Esophagus squamous epithelium (tissue), 5 donors: ENCODE results near the gene CD96. TPM values are rescaled to one million over a fixed set of nuclear protein-coding genes. Genes with fewer than 3 reads are reported as not detected.
A peak's percentile ranks its signal among the peaks of the same experiment; 100 is the strongest.
"Not testable (repeated sequence)": the region's sequence is repeated elsewhere in the genome, so short reads cannot be mapped to it uniquely, and the experiment has no call there.

Experiments used
- DNase-seq: peaks from one replicate; lab custom pipeline; 2025; lab: John Stamatoyannopoulos, UW
- H3K27ac ChIP-seq, 4 donors: fragments of 200-600 bp; sonication (generic); one replicate each; pipeline ENCODE4 v1.5.1; 2016 to 2019; ENCODE audit warnings: mild to moderate bottlenecking in 1 of 4
- H3K27me3 ChIP-seq, 4 donors: fragments of 200-600 bp; sonication (generic); 1 replicate in 3 of 4; 2 replicates in 1 of 4; pipeline versions ENCODE4 v1.5.1 to v1.6.0; 2017 to 2021; ENCODE audit warnings: antibody characterized with exemption in 1 of 4
- H3K36me3 ChIP-seq, 3 donors: fragments of 200-600 bp; sonication (generic); one replicate each; pipeline ENCODE4 v1.5.1; 2016 to 2019
- H3K4me1 ChIP-seq, 3 donors: fragments of 200-600 bp; sonication (generic); one replicate each; pipeline ENCODE4 v1.5.1; 2017 to 2019
- H3K4me3 ChIP-seq, 4 donors: fragments of 200-600 bp; sonication (generic); 1 replicate in 3 of 4; 2 replicates in 1 of 4; pipeline ENCODE4 v1.5.1; 2016 to 2019; ENCODE audit warnings: mild to moderate bottlenecking in 2 of 4, moderate library complexity in 1 of 4
- H3K9me3 ChIP-seq, 3 donors: fragments of 200-600 bp; sonication (generic); one replicate each; pipeline ENCODE4 v1.5.1; 2016 to 2019
- POLR2A ChIP-seq, 4 donors: fragments of 450-650 bp; IDR thresholded peaks; one replicate each; pipeline ENCODE4 v1.6.1; 2017; ENCODE audit warnings: antibody characterized with exemption in 4 of 4, mild to moderate bottlenecking in 4 of 4, moderate library complexity in 3 of 4
- WGBS, 2 donors: methylation state at CpG; one replicate each; pipeline ENCODE4 v1.1.5; 2018; 5-methylcytosine and 5-hydroxymethylcytosine counted together
- intact Hi-C: fragments of 100-400 bp; cut with DNase I; formaldehyde crosslinking; loops from one replicate; pipeline ENCODE4 v1.15.0; 2022
- total RNA-seq, 4 donors: library from RNA; depleted of rRNA; stranded (reverse); fragments of >200 nt; gene quantifications; one replicate each; pipeline ENCODE4 v1.1.0, GENCODE V29; 2016
- TF ChIP-seq, protein P1 (sequence below), 6 experiments: fragments of 450-650 bp in 4 of 6; fragments of 200-600 bp in 2 of 6; sonication (generic) in 2 of 6; IDR thresholded peaks; one replicate each; pipeline ENCODE4 v1.5.1; 2016 to 2019; ENCODE audit warnings: antibody characterized with exemption in 6 of 6, mild to moderate bottlenecking in 4 of 6, moderate library complexity in 4 of 6
- donor health status: DM: yes; HTN: yes; CAD: no.

The CD96 gene
- total RNA-seq, 4 donors from 2014 or later, result 2.4 to 6.9 (median 2.9) TPM

GRCh38 chr3:111668326-111668725 lies 126.3 kb downstream of the CD96 start:
- intact Hi-C loops, result no loop called here
- TF ChIP-seq, protein P1, sequence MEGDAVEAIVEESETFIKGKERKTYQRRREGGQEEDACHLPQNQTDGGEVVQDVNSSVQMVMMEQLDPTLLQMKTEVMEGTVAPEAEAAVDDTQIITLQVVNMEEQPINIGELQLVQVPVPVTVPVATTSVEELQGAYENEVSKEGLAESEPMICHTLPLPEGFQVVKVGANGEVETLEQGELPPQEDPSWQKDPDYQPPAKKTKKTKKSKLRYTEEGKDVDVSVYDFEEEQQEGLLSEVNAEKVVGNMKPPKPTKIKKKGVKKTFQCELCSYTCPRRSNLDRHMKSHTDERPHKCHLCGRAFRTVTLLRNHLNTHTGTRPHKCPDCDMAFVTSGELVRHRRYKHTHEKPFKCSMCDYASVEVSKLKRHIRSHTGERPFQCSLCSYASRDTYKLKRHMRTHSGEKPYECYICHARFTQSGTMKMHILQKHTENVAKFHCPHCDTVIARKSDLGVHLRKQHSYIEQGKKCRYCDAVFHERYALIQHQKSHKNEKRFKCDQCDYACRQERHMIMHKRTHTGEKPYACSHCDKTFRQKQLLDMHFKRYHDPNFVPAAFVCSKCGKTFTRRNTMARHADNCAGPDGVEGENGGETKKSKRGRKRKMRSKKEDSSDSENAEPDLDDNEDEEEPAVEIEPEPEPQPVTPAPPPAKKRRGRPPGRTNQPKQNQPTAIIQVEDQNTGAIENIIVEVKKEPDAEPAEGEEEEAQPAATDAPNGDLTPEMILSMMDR (IDR thresholded peaks at IDR 0.05), result no peak
- TF ChIP-seq POLR2A (IDR thresholded peaks at IDR 0.05), result no peak

GRCh38 chr3:111668888-111669488 lies 127.0 kb downstream of the CD96 start:
- Histone ChIP-seq H3K9me3 (peaks cover 0 to 3% (median 0%) of the 10 kb centered on the region in 3 donors), H3K4me3 (no peak overlapping the region), H3K27me3 (no peaks in the 10 kb centered on the region), H3K36me3 (no peaks in the 10 kb centered on the region), H3K27ac (no peak overlapping the region), H3K4me1 (peaks cover 0 to 17% (median 7%) of the 10 kb centered on the region in 3 donors)
- 27 to 34% methylated on average over 5 of the region's 5 CpGs for WGBS, 2 donors
- TF ChIP-seq POLR2A (IDR thresholded peaks at IDR 0.05), result no peak
- TF ChIP-seq, protein P1 (IDR thresholded peaks at IDR 0.05), result peak; percentile 45 to 86 (median 72)
- intact Hi-C loops, result no loop called here
- no peak for DNase-seq

More at GRCh38 chr3:111668326-111668725, 126.3 kb downstream of the CD96 start:
- no peak for DNase-seq
- Histone ChIP-seq H3K4me3 (no peak overlapping the region), H3K4me1 (peaks cover 0 to 11% (median under 1%) of the 10 kb centered on the region in 3 donors), H3K27ac (no peak overlapping the region), H3K27me3 (no peaks in the 10 kb centered on the region), H3K36me3 (no peaks in the 10 kb centered on the region), H3K9me3 (peaks cover 0 to 5% (median 0%) of the 10 kb centered on the region in 3 donors)

DNA sequence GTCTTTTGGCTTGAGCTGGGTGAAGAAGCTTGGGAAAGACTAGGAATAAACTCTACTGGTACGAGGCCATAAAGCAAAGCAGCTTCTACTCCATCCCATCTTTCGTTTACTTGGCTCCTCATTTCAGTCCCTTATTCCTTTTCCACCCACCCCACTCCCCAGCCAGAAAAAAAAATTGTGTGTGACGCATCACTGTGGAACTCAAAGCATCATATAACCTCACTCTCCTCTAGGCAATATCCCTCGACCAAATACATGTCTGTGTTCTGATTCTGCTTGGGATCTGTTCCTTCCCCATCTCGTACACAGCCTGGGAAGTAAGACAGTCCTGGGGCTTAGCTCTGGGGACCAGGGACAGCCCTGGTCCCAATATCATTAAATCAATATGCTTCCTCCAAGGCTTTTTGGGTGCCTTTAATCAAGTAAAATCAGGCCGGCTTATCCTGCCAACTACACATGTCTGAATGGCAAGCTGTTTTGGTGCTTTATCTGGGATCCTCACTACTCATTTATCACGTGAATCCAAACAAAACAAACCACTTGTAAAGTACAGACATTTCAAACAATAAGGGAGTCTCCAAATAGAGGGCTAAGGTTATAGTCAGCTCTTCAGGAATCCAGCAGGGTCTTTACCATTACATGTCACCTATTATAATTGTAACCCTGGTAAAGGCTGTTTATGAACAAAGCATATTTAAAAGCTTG lies 128.1 kb downstream of the CD96 start:
- Histone ChIP-seq H3K4me3 (no peak overlapping the region), H3K9me3 (no peaks in the 10 kb centered on the region), H3K27ac (no peak overlapping the region), H3K36me3 (no peaks in the 10 kb centered on the region), H3K4me1 (peaks cover 3 to 24% (median 7%) of the 10 kb centered on the region in 3 donors), H3K27me3 (no peaks in the 10 kb centered on the region)
- intact Hi-C loops, result no loop called here
- TF ChIP-seq POLR2A (IDR thresholded peaks at IDR 0.05), result no peak
- TF ChIP-seq, protein P1 (IDR thresholded peaks at IDR 0.05), result no peak
- DNase-seq, result no peak
- WGBS, 2 donors, result 70 to 72% methylated on average over 7 of the region's 7 CpGs

DNA sequence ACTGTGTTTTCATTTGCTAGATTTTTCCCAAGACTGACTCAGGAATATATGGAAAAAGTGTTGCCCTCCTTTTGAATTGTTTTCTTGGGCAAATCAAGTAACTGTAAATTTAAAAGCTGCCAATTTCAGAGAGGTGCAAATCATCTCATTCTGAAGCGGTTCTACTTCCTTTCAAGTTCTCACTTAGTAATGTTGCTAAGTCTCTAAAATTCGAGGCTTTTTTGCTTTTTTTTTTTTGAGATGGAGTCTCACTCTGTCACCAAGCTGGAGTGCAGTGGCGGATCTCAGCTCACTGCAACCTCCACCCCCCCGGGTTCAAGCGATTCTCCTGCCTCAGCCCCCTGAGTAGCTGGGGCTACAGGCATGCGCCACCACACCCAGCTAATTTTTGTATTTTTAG lies 130.5 kb downstream of the CD96 start:
- DNase-seq, result not testable (repeated sequence)
- WGBS, 2 donors, result 77 to 81% methylated on average over 6 of the region's 6 CpGs

DNA sequence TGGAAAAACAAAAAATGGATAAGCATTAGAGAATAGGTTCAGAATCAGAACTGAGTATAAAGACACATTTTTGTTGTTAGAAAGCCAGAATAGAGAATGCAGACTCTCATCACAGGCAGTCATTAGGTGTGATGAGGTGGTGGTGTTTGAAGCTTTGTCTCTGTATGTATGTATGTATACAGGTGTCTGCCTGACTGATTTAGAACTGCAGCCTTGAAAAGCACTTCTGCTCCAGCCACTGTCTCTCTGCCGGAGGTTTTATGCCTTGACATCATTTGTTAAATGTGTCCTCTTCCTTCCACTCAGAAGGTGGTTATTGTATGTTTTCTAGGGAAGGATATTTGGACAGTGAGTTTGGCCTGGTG lies 133.8 kb downstream of the CD96 start:
- Histone ChIP-seq H3K36me3 (no peaks in the 10 kb centered on the region), H3K4me1 (peaks cover 14 to 38% (median 15%) of the 10 kb centered on the region in 3 donors), H3K4me3 (peak overlapping the region in 1 of 4 donors; percentile 3), H3K9me3 (no peaks in the 10 kb centered on the region), H3K27me3 (no peaks in the 10 kb centered on the region), H3K27ac (peak overlapping the region in 2 of 4 donors; percentile 17 to 51)
- 10 to 36% methylated on average over 1 of the region's 1 CpG for WGBS, 2 donors
- DNase-seq, result no peak
- TF ChIP-seq, protein P1 (IDR thresholded peaks at IDR 0.05), result no peak
- TF ChIP-seq POLR2A (IDR thresholded peaks at IDR 0.05), result no peak
- intact Hi-C loops, result no loop called here

More for the DNA sequence above, 130.5 kb downstream of the CD96 start:
- H3K27ac ChIP-seq, H3K9me3 ChIP-seq, H3K27me3 ChIP-seq, intact Hi-C loops, H3K4me3 ChIP-seq, H3K36me3 ChIP-seq: not testable (repeated sequence)
- peaks cover 14 to 48% (median 15%) of the 10 kb centered on the region in 3 donors for H3K4me1 ChIP-seq
